Measurements from ENCODE around the gene FREM3.

DNA sequence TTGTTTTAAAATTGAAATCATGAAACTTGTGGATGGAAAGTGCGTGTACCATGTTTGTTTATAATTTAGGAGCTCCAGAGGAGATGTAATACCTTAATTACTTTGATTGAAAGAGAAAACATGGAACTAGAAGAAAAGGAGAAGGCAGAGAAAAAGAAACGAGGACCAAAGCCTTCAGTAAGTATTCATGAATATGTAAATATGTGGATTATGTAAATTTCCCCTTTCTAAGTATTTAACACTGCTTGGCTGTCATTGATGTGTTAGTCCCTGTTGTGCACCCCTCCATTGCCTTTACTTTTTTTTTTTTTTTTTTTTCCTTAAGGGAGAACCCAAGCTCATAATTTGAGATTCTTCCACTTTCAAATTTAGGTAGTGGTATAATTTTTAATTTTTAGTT is 150.5 kb downstream of the FREM3 start:
- TF ChIP-seq, protein P1, sequence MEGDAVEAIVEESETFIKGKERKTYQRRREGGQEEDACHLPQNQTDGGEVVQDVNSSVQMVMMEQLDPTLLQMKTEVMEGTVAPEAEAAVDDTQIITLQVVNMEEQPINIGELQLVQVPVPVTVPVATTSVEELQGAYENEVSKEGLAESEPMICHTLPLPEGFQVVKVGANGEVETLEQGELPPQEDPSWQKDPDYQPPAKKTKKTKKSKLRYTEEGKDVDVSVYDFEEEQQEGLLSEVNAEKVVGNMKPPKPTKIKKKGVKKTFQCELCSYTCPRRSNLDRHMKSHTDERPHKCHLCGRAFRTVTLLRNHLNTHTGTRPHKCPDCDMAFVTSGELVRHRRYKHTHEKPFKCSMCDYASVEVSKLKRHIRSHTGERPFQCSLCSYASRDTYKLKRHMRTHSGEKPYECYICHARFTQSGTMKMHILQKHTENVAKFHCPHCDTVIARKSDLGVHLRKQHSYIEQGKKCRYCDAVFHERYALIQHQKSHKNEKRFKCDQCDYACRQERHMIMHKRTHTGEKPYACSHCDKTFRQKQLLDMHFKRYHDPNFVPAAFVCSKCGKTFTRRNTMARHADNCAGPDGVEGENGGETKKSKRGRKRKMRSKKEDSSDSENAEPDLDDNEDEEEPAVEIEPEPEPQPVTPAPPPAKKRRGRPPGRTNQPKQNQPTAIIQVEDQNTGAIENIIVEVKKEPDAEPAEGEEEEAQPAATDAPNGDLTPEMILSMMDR (IDR thresholded peaks at IDR 0.05): no peak
- TF ChIP-seq POLR2A (IDR thresholded peaks at IDR 0.05): no peak
